ENCODE results near the gene RANGAP1.

- TF ChIP-seq JUN (IDR thresholded peaks at IDR 0.05; ENCODE audit: low read depth, low read length) (no peak), TAF1 (IDR thresholded peaks at IDR 0.05; ENCODE audit: low read depth, low read length) (peak; percentile 93), TAF7 (optimal IDR thresholded peaks at IDR 0.05; ENCODE audit: borderline replicate concordance, low read depth, low read length) (peak; percentile 71), CTCF (IDR thresholded peaks at IDR 0.05; ENCODE audit: control extremely low read depth in 1 of 3, insufficient read depth in 1 of 3, low read depth in 1 of 3, low read length in 3 of 3) (no peak), USF2 (IDR thresholded peaks at IDR 0.05; ENCODE audit: low read length) (0 out of 2 replicates have a peak, but pooled peaks have one; percentile 8), JUND (IDR thresholded peaks at IDR 0.05; ENCODE audit: low read length) (no peak), EP300 (IDR thresholded peaks at IDR 0.05; ENCODE audit: borderline replicate concordance in 1 of 2, low read depth in 2 of 2, low read length in 2 of 2) (no peak)
These were observed 80.7 kb downstream of the RANGAP1 start, which contains the start of gene L3MBTL2 for GRCh38 chr22:41204992-41205900.
